HG02970 (cell line): Measurements from ENCODE around the gene SUN1.
"Not testable (repeated sequence)": the region's sequence is repeated elsewhere in the genome, so short reads cannot be mapped to it uniquely, and the experiment has no call there.

Experiments used
- ATAC-seq: cut with Tn5 transposase; IDR thresholded peaks from one replicate; pipeline ENCODE4 v1.9.1; 2021; ENCODE audit warnings: mild to moderate bottlenecking, moderate library complexity, moderate number of reproducible peaks; ENCODE audit not compliant: unreplicated experiment, low FRiP score

Gene SUN1, protein sequence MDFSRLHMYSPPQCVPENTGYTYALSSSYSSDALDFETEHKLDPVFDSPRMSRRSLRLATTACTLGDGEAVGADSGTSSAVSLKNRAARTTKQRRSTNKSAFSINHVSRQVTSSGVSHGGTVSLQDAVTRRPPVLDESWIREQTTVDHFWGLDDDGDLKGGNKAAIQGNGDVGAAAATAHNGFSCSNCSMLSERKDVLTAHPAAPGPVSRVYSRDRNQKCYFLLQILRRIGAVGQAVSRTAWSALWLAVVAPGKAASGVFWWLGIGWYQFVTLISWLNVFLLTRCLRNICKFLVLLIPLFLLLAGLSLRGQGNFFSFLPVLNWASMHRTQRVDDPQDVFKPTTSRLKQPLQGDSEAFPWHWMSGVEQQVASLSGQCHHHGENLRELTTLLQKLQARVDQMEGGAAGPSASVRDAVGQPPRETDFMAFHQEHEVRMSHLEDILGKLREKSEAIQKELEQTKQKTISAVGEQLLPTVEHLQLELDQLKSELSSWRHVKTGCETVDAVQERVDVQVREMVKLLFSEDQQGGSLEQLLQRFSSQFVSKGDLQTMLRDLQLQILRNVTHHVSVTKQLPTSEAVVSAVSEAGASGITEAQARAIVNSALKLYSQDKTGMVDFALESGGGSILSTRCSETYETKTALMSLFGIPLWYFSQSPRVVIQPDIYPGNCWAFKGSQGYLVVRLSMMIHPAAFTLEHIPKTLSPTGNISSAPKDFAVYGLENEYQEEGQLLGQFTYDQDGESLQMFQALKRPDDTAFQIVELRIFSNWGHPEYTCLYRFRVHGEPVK

DNA sequence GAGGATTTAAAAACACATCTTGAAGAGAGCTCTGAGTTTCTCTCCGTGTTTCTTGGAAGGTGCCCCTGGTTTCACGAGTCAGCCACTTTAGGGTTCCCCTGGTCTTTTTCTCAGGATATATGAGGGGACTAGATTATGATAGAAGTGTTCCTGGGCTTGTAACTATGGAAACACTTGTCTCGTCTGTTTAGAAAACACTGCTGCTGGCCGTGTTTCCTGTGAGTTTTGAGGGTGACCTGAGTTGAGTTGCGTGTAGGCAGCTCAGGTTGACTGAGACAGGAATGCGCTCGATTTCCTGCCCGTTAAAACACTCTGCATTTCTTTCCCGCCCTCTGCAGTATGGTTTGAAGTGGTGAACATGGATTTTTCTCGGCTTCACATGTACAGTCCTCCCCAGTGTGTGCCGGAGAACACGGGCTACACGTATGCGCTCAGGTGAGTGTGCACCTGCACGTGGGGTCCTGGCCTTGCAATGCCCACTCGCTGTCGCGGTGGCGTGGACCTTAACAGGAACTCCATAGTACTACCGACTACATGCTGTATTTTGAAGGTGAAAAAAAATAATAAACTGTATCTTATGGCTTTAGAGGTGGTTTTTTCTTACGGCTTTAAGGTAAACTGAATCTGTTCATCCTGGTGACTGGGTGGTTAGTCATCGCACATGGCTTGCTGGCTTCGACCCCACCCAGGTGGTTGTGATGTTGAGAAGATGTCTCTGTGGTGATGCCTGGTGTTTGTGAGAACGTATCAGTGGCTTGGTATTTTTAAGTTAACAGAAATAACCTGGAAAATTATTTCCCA, at the start of gene SUN1:
SUN1 (plus strand) TSS at position 310 of the 801 bp plus-strand sequence; CDS start at position 359, 49 bp downstream.
- ATAC-seq, result no peak

DNA sequence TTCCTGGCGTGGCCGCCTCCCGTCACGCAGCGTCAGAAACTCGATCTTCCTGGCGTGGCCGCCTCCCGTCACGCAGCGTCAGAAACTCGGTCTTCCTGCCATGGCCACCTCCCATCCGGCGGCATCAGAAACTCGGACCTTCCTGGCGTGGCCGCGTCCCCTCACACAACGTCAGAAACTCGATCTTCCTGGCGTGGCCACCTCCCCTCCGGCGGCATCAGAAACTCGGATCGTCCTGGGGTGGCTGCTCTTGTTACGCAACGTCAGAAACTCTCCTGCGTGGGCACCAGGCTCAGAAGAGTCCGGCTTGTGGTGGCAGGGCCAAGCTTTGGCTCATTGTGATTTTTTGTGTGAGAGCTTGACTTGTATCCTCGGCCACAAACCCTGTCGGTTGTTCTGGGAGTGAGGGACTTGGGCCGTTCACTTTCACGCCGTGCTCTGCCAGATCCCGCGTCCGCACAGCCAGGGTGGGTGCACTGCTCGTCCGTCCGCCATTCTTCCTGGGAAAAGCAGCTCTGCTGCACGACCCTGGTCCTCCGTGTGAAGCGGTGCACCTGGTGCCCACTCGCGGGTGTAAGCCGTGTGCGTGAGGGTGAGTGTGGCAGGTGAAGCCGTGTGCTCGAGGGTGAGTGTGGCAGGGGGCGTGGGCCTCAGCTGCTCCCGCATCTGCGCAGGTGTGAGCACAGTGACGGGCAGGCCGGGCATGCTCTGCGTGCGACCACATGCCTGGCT, 49.4 kb upstream of the SUN1 start:
- ATAC-seq, result no peak

DNA sequence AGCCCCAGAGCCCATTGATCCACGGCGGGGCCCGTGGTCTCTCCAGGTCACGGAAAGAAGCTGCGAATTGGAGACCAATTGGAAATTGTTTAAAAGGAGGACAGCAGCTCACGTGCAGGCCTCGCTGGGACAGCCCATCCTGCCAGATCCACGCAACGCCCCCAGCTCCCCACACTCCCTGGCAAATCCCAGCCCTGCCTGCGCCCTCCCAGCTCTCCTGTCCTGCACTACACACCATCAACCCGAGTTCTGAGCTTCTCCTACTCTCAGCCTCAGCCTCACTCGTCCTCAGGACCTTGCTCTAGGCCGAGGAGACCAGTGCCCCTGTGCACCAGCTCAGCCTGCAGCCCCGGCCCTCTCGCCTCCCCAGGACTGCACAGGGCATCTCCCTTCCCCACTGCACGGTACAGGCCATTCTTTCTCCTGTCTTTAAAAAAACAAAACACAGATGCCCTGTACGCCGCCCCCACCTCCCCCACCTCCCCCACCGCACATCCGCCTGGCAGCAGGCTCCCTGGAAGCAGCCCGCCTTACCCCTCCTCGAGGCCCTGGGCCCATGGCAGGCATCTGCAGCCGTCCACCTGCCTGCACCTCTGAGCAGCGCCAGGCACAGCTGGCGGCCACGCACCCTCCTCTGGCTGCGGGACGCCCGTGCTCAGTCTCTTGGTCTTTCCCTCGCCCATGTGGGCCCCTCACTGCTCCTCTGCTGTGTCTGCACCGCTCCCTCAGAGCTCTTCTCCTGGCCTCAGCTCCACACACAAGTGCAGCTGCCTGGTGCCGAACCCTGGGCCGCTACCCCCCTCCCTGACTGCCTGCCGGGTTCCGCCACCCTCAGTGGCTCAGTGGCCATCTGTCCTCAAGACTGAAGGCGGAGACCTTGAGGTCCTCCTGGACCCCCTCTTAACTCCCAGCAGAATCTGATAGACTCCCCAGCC, 48.5 kb upstream of the SUN1 start:
- no peak for ATAC-seq

DNA sequence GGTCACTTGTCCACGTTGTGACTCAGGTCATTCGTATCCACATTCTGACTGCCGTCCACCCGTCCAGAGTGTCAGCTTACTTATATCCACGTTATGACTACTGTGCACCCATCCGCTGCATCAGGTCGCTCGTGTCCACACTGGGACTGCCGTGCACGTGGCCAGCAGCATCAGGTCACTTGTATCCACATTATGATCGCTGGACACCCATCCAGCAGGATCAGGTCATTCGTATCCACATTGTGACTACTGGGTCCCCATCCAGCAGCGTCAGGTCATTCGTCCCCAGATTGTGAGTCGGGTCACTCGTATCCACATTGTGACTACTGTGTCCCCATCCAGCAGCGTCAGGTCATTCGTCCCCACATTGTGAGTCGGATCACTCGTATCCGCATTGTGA, 47.3 kb upstream of the SUN1 start:
- no peak for ATAC-seq

DNA sequence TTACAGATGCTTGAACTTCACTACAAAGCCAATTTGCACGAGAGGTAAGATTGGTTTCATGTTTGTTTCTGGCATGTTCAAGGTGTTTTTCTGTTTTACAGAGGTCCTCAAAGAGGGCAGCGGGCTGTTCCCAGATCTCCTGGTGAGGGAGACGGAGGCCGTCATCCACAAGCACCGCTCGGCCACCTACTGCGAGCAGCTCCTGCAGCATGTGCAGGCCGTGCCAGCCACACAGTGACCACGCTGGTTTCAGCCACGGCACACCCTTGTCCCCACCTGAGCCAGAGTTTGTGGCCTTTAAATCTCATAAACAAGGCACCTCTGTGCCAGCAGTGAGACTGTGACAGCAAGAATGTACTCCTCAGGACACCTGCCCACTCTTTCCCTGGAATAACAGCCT, 46.9 kb upstream of the SUN1 start:
- ATAC-seq, result no peak

DNA sequence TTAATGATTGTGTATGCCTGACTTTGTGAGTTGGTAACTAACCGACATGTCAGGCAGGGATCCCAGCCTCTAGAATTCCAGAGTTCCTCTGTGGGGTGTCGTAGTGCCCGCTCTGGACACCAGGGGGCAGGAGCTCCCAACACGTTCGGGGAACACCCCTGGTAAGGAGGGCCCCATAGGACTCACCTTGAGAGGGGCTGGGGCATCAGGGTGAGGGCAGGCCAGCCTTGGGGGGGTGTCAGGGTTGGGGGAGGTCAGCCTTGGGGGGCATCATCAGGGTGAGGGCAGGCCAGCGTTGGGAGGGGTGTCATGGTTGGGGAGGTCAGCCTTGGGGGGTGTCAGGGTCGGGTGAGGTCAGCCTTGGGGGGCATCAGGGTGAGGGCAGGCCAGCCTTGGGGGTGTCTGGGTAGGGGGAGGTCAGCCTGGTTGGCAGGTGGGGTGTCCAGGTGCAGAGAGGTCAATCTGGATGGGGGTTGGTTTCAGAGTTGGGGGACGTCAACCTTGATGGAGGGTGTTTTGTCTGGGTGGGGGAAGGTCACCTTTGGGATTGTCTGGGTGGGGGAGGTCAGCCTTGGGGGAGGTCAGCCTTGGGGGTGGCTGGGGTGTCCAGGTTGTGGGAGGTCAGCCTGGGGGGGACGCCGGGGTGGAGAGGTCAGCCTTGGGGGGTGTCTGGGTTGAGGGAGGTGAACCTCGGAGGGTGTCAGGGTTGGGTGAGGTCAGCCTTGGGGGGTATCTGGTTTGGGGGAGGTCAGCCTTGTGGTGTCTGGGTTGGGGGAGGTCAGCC, 45.6 kb upstream of the SUN1 start:
- no peak for ATAC-seq

DNA sequence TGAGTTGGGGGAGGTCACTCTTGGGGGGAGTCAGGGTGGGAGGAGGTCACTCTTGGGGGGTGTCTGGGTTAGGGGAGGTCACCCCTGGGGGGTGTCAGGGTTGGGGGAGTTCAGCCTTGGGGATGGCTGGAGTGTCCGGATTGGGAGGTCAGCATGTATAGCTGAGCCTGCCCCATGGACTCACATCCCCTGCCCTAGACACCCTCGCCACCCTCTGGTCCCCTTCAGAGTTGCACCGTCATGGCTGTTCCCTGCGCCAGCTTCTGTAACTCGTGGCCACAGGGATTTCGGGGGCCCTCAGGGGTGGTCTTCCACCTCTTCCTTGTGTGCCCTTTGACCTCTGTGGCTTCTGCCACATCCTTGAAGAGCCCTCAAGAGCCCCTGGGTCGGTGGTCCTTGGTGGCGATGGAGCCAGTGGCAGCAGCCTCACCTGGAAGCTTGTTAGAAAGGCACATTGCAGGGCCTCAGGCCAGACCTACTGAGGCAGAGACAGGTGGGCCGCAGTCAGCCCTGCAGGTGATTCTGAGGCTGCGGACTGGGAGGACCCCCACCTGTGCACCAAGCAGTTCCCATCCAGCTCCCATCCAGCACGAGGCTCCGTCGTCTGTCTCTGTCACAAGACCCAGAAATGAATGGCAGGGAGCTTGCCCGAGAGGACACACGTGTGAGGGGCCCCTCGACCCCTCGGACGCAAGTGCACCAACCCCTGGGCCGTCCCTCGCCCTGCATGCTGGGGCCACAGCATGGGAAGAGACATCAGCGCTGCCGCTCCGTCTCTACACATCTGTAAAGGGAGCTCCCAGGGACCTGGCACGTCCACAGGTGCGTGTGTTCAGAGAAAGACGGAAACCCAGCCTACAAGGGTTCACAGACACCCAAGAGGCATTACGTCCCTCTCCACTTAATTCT, 44.7 kb upstream of the SUN1 start:
- ATAC-seq, result no peak

DNA sequence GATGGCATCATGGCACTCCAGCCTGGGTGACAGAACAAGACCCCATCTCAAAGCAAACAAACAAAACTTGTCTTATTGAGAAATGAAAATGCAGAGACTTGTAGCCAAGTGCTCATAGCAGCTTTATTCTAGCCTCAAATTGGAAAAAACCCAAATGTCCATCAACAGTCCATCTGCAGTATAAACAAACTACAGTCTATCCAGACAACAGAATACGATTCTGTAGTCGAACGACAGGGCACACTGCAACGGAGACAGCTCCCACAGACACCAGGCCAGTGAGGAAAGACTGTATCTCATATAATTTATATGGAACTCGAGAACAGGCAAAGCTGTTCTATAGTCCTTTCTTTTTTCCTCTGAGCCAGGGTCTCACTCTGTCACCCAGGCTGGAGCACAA, 40.8 kb upstream of the SUN1 start:
- no peak for ATAC-seq

DNA sequence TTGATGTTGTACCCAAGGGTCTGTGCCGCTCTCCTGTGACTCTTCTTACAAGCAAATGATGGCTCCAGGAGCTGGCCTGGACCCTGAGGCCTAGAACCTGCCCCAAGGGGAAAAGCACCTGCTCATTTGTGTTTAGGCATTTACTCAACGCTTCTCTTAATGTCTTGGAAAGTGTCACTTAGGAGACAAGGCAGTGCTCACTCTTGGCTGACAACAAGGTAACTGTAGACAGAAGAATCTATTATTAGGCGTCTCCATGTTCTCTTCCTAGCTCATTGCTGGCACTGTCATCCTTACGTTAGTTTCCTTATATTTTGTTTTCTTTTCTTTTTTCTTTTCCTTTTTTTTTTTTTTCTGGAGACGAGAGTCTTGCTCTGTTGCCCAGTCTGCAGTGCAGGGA, 38.1 kb upstream of the SUN1 start:
- no peak for ATAC-seq

DNA sequence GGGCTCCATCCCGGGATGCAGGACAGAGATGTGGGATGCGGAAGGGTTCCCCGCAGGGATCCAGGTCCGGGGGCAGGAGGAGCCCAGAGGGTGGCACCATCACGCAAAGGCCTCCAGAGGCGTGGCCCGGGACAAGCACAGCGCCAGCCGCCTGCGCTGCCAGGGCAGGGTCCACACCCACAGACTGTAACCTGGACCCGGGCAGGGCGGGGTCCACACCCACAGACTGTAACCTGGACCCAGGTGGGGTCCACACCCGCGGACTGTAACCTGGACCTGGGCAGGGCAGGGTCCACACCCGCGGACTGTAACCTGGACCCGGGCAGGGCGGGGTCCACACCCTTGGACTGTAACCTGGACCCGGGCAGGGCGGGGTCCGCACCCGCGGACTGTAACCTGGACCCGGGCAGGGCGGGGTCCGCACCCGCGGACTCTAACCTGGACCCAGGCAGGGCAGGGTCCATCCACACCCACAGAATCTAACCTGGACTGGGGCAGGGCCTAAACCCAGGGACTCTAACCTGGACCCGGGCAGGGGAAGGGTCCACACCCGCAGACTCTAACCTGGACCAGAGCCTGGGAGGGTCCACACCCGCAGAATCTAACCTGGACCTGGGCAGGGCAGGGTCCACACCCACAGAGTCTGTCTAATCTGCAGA, 37.5 kb upstream of the SUN1 start:
- no peak for ATAC-seq

DNA sequence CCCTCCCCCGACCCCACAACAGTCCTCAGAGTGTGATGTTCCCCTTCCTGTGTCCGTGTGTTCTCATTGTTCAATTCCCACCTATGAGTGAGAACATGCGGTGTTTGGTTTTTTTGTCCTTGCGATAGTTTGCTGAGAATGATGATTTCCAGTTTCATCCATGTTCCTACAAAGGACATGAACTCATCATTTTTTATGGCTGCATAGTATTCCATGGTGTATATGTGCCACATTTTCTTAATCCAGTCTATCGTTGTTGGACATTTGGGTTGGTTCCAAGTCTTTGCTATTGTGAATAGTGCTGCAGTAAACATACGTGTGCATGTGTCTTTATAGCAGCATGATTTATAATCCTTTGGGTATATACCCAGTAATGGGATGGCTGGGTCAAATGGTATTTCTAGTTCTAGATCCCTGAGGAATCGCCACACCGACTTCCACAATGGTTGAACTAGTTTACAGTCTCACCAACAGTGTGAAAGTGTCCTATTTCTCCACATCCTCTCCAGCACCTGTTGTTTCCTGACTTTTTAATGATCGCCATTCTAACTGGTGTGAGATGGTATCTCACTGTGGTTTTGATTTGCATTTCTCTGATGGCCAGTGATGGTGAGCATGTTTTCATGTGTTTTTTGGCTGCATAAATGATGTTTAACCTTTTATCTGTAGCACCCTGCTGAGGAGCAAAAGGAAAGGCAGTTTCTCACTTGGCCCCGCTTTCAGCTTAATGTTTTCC, 35.7 kb upstream of the SUN1 start:
- ATAC-seq, result not testable (repeated sequence)

DNA sequence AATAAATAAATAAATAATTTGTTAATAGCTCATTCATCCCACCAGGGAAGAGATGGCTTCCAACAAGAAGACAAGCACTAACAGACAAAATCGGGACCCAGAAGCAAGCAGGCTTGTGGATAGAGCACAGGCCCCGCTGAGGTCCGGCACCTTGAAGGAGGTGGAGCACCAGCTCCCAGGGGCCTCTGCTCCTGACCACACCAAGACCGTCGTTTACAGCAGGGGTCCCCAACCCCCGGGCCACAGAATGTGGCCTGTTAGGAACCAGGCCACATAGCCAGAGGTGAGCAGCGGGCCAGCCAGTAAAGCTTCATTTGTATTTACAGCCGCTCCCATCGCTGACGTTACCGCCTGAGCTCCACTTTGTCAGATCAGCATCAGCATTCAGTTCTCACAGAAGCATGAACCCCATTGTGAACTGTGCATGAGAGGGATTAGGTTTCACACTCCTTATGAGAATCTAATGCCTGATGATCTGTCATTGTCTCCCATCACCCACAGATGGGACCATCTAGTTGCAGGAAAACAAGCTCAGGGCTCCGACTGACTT, 33.3 kb upstream of the SUN1 start:
- no peak for ATAC-seq

DNA sequence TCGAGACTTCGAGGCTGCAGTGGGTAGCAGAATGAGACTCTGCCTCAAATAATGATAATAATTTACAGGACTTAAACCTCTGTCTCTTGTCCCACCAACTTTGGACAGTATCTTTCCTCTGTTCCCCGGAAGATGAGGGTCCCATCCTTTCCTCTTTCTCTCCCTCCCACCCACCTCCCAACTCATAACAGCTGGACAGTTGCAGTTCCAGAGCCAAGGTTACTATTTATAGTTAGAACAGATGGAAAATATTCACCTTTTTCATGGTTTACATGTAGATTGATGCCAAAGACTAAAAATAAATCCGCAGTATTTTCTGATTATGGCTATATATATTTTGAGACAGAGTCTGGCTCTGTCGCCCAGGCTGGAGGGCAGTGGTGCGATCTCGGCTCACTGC, 31.6 kb upstream of the SUN1 start:
- ATAC-seq, result no peak

DNA sequence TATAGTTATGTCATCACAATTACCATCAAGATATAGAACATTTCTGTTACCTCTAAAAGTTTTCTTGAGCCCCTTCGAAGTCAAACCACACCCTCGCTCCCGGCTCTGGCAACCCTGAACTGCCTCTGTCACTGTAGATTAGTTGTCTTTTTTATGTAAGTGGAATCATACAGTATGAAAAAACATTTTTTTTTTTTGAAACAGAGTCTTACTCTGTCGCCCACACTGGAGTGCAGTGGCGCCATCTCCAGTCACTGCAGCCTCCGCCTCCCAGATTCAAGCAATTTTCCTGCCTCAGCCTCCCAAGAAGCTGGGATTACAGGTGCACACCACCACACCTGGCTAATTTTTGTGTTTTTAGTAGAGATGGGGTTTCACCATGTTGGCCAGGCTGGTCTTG, 30.9 kb upstream of the SUN1 start:
- not testable (repeated sequence) for ATAC-seq

DNA sequence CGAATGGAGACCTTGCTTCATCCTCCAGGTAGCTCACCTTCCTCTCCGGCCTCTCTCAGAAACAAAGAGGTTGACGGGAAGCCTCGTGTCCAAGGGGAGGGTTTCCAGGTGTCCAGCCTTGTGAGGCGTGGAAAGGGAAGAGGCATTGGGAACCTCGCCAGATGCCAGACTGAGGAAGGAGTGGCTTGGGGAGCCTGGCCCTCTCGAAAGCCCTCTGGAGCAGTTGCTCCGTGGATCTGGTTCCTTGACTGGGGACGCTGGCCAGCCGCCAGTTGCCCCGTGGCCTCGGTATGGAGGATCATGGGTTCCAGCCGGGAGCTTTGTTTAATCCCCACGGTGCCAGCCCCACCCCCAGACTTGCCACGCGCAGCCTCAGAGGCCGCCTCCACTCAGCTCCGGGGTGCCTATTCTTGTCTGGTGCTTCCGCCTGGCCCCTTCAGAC, 30.3 kb upstream of the SUN1 start:
- ATAC-seq, result no peak
